ENCODE measurements around the gene CRELD2.

Gene CRELD2

GRCh38 chr22:49904040-49904369 is 14.4 kb upstream of the CRELD2 start:
- ATAC-seq (ENCODE audit: insufficient read depth, low read depth), result no peak
- TF ChIP-seq CTCF (IDR thresholded peaks at IDR 0.05; ENCODE audit: borderline replicate concordance, extremely low read depth, low read length, poor library complexity, severe bottlenecking) (no peak), EZH2 (IDR thresholded peaks at IDR 0.05; ENCODE audit: borderline replicate concordance, low read depth, low read length, severe bottlenecking) (no peak)
- H3K4me3 ChIP-seq (ENCODE audit: low read depth in 1 of 2, low read length in 2 of 2), result no peak overlapping the region
- H3K4me1 ChIP-seq (ENCODE audit: insufficient read depth, low read length), result no peaks in the 10 kb centered on the region
- H3K27me3 ChIP-seq (ENCODE audit: insufficient read depth, low read length, poor library complexity), result no peaks in the 10 kb centered on the region
- H3K9me3 ChIP-seq (ENCODE audit: insufficient read depth, low read length, severe bottlenecking), result no peaks in the 10 kb centered on the region
- no peak overlapping the region for H3K27ac ChIP-seq (ENCODE audit: low read length)
- H2AFZ ChIP-seq (ENCODE audit: low read depth, low read length), result no peak overlapping the region
- no peak overlapping the region for H3K9ac ChIP-seq (ENCODE audit: low read depth, low read length)
- no peak for DNase-seq
- H3K4me2 ChIP-seq (ENCODE audit: insufficient read depth, low read length), result no peak overlapping the region
- peaks cover 3% of the 10 kb centered on the region; the same call in 1 of the 2 replicates for H3K79me2 ChIP-seq (ENCODE audit: insufficient read depth, low read length)
- H4K20me1 ChIP-seq (ENCODE audit: insufficient read depth, low read length), result peaks cover 53% of the 10 kb centered on the region
- H3K36me3 ChIP-seq (ENCODE audit: insufficient read depth, low read length), result peaks cover 77% of the 10 kb centered on the region

DNA sequence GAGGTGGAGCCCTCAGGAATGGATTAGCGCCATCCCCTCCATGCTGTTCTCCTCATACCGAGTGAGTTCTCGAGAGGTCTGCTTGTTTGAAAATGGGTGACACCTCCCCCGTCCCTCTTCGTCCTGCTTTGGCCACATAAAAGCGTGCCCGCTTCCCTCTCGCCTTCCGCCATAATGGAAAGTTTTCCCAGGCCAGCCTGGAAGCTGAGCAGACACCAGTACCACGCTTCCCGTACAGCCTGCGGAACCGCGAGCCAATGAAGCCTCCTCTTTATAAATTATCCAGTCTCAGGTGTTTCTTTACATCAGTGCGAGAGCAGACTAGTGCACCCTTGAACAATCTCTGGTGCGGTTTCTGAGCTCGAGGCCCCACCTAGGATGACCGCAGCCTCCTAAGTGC is 13.0 kb upstream of the CRELD2 start:
- Histone ChIP-seq H3K27me3 (ENCODE audit: insufficient read depth, low read length, poor library complexity) (no peaks in the 10 kb centered on the region), H3K27ac (ENCODE audit: low read length) (no peak overlapping the region), H2AFZ (ENCODE audit: low read depth, low read length) (no peak overlapping the region), H3K4me2 (ENCODE audit: insufficient read depth, low read length) (no peak overlapping the region), H3K79me2 (ENCODE audit: insufficient read depth, low read length) (peaks cover 3% of the 10 kb centered on the region; the same call in 1 of the 2 replicates), H3K4me3 (ENCODE audit: low read depth in 1 of 2, low read length in 2 of 2) (no peak overlapping the region), H3K9me3 (ENCODE audit: insufficient read depth, low read length, severe bottlenecking) (no peaks in the 10 kb centered on the region), H3K36me3 (ENCODE audit: insufficient read depth, low read length) (peaks cover 79% of the 10 kb centered on the region), H3K9ac (ENCODE audit: low read depth, low read length) (no peak overlapping the region), H3K4me1 (ENCODE audit: insufficient read depth, low read length) (no peaks in the 10 kb centered on the region), H4K20me1 (ENCODE audit: insufficient read depth, low read length) (peaks cover 55% of the 10 kb centered on the region)
- TF ChIP-seq CTCF (IDR thresholded peaks at IDR 0.05; ENCODE audit: borderline replicate concordance, extremely low read depth, low read length, poor library complexity, severe bottlenecking) (no peak), EZH2 (IDR thresholded peaks at IDR 0.05; ENCODE audit: borderline replicate concordance, low read depth, low read length, severe bottlenecking) (no peak)
- DNase-seq, result no peak
- ATAC-seq (ENCODE audit: insufficient read depth, low read depth), result no peak

- Histone ChIP-seq H4K20me1 (ENCODE audit: insufficient read depth, low read length) (peaks cover 50% of the 10 kb centered on the region), H3K36me3 (ENCODE audit: insufficient read depth, low read length) (peaks cover 77% of the 10 kb centered on the region)
Observed at GRCh38 chr22:49906071-49906798, 12.2 kb upstream of the CRELD2 start.

More at GRCh38 chr22:49906071-49906798, 12.2 kb upstream of the CRELD2 start:
- Histone ChIP-seq H3K4me3 (ENCODE audit: low read depth in 1 of 2, low read length in 2 of 2) (no peak overlapping the region), H2AFZ (ENCODE audit: low read depth, low read length) (no peak overlapping the region), H3K27me3 (ENCODE audit: insufficient read depth, low read length, poor library complexity) (no peaks in the 10 kb centered on the region), H3K4me1 (ENCODE audit: insufficient read depth, low read length) (no peaks in the 10 kb centered on the region), H3K9ac (ENCODE audit: low read depth, low read length) (no peak overlapping the region), H3K4me2 (ENCODE audit: insufficient read depth, low read length) (no peak overlapping the region), H3K79me2 (ENCODE audit: insufficient read depth, low read length) (peaks cover 3% of the 10 kb centered on the region; the same call in 1 of the 2 replicates), H3K9me3 (ENCODE audit: insufficient read depth, low read length, severe bottlenecking) (no peaks in the 10 kb centered on the region), H3K27ac (ENCODE audit: low read length) (no peak overlapping the region)
- no peak for TF ChIP-seq CTCF (IDR thresholded peaks at IDR 0.05; ENCODE audit: borderline replicate concordance, extremely low read depth, low read length, poor library complexity, severe bottlenecking)
- ATAC-seq (ENCODE audit: insufficient read depth, low read depth) (no peak), DNase-seq (no peak)
